H9 (cell line): Measurements from ENCODE around the gene PDE4A. TPM values are rescaled to one million over a fixed set of nuclear protein-coding genes. Genes with fewer than 3 reads are reported as not detected.
"Not testable (repeated sequence)": the region's sequence is repeated elsewhere in the genome, so short reads cannot be mapped to it uniquely, and the experiment has no call there.

Source experiments
- DNase-seq: peaks from one replicate; pipeline ENCODE4 v3.0.0-alpha.2; 2017
- H2AFZ ChIP-seq: one replicate; pipeline ENCODE4 v1.6.1; 2013; ENCODE audit warnings: mild to moderate bottlenecking, low read length, control low read depth, moderate library complexity
- H2AK5ac ChIP-seq: 2 replicates; pipeline ENCODE4 v1.6.1; 2013; ENCODE audit warnings: low read length, control low read depth, mixed read lengths; ENCODE audit not compliant: insufficient read length
- H2BK120ac ChIP-seq: one replicate; pipeline ENCODE4 v1.6.1; 2013; ENCODE audit warnings: low read depth, mild to moderate bottlenecking, low read length, control low read depth, inconsistent platforms; ENCODE audit not compliant: poor library complexity, severe bottlenecking
- H2BK12ac ChIP-seq: 2 replicates; pipeline ENCODE4 v1.6.1; 2013; ENCODE audit warnings: low read length, control low read depth, mixed read lengths, low read depth; ENCODE audit not compliant: insufficient read length
- H2BK15ac ChIP-seq: 2 replicates; pipeline ENCODE4 v1.6.1; 2013; ENCODE audit warnings: low read depth, low read length, control low read depth
- H2BK20ac ChIP-seq: one replicate; pipeline ENCODE4 v1.6.1; 2013; ENCODE audit warnings: low read depth, mild to moderate bottlenecking, low read length, control low read depth, inconsistent platforms; ENCODE audit not compliant: poor library complexity, severe bottlenecking
- H2BK5ac ChIP-seq: 2 replicates; pipeline ENCODE4 v1.6.1; 2013; ENCODE audit warnings: low read length, control low read depth, mixed read lengths; ENCODE audit not compliant: insufficient read length
- H3K14ac ChIP-seq: 2 replicates; pipeline ENCODE4 v1.6.1; 2013; ENCODE audit warnings: low read length, control low read depth; ENCODE audit not compliant: insufficient read depth
- H3K18ac ChIP-seq: 2 replicates; pipeline ENCODE4 v1.6.1; 2013; ENCODE audit warnings: low read depth, mild to moderate bottlenecking, mixed read lengths, low read length, control low read depth; ENCODE audit not compliant: insufficient read length
- H3K23ac ChIP-seq: 2 replicates; pipeline ENCODE4 v1.6.1; 2013; ENCODE audit warnings: low read length, control low read depth, mixed read lengths, low read depth; ENCODE audit not compliant: insufficient read length
- H3K23me2 ChIP-seq: 2 replicates; pipeline ENCODE4 v1.6.1; 2013; ENCODE audit warnings: low read depth, mild to moderate bottlenecking, mixed read lengths, low read length, control low read depth; ENCODE audit not compliant: insufficient read length, poor library complexity, severe bottlenecking
- H3K27ac ChIP-seq: 2 replicates; pipeline ENCODE4 v1.5.1; 2013; ENCODE audit warnings: low read length, control low read depth, mixed read lengths, low read depth; ENCODE audit not compliant: insufficient read length
- H3K27me3 ChIP-seq: 2 replicates; pipeline ENCODE4 v1.6.1; 2013; ENCODE audit warnings: low read length, control low read depth, inconsistent platforms; ENCODE audit not compliant: insufficient read depth
- H3K4ac ChIP-seq: 2 replicates; pipeline ENCODE4 v1.6.1; 2013; ENCODE audit warnings: low read depth, mild to moderate bottlenecking, control low read depth, inconsistent platforms, low read length, moderate library complexity
- H3K4me1 ChIP-seq: 2 replicates; pipeline ENCODE4 v1.6.1; 2013; ENCODE audit warnings: low read length, control low read depth, inconsistent platforms; ENCODE audit not compliant: insufficient read depth
- H3K4me2 ChIP-seq: 2 replicates; pipeline ENCODE4 v1.6.1; 2013; ENCODE audit warnings: low read length, control low read depth, mixed read lengths; ENCODE audit not compliant: insufficient read length, insufficient read depth
- H3K56ac ChIP-seq: 2 replicates; pipeline ENCODE4 v1.6.1; 2013; ENCODE audit warnings: low read depth, mild to moderate bottlenecking, mixed read lengths, low read length, control low read depth; ENCODE audit not compliant: insufficient read length
- H3K79me1 ChIP-seq: 2 replicates; pipeline ENCODE4 v1.6.1; 2013; ENCODE audit warnings: low read depth, mild to moderate bottlenecking, moderate library complexity, low read length, control low read depth, inconsistent platforms; ENCODE audit not compliant: insufficient read depth, poor library complexity, severe bottlenecking
- H3K79me2 ChIP-seq: 2 replicates; pipeline ENCODE4 v1.6.1; 2013; ENCODE audit warnings: low read length, control low read depth, inconsistent platforms; ENCODE audit not compliant: insufficient read depth
- H3K9ac ChIP-seq: 2 replicates; pipeline ENCODE4 v1.6.1; 2013; ENCODE audit warnings: low read length, control low read depth, mixed read lengths; ENCODE audit not compliant: insufficient read length; ENCODE audit errors: extremely low read depth
- H3K9me3 ChIP-seq: one replicate; pipeline ENCODE4 v1.6.1; 2013; ENCODE audit warnings: low read depth, low read length, inconsistent platforms; ENCODE audit not compliant: control insufficient read depth
- H3T11ph ChIP-seq: one replicate; pipeline ENCODE4 v1.6.1; 2013; ENCODE audit warnings: mild to moderate bottlenecking, low read length, control low read depth, inconsistent platforms
- H4K20me1 ChIP-seq: one replicate; pipeline ENCODE4 v1.6.1; 2013; ENCODE audit not compliant: control insufficient read depth, insufficient read length, insufficient read depth
- H4K5ac ChIP-seq: 2 replicates; pipeline ENCODE4 v1.6.1; 2013; ENCODE audit warnings: low read depth, mild to moderate bottlenecking, mixed read lengths, low read length, control low read depth; ENCODE audit not compliant: insufficient read length
- H4K8ac ChIP-seq: replicated peaks from 2 replicates; pipeline ENCODE4 v1.6.1; 2013; ENCODE audit warnings: low read length, control low read depth, mixed read lengths, low read depth; ENCODE audit not compliant: insufficient read length
- H4K91ac ChIP-seq: 2 replicates; pipeline ENCODE4 v1.6.1; 2013; ENCODE audit warnings: low read depth, mild to moderate bottlenecking, moderate library complexity, mixed read lengths, low read length, control low read depth; ENCODE audit not compliant: insufficient read length
- H3K27ac Mint-ChIP-seq, 3 experiments: 2 replicates in 2 of 3; 3 replicates in 1 of 3; pipeline ENCODE4 v1.8.0; 2020 to 2021; ENCODE audit warnings: mixed read lengths in 3 of 3, mild to moderate bottlenecking in 1 of 3, moderate library complexity in 1 of 3
- H3K27me3 Mint-ChIP-seq: 2 replicates; pipeline ENCODE4 v1.8.0; 2021; ENCODE audit warnings: low read depth, mild to moderate bottlenecking, moderate library complexity, mixed read lengths
- H3K36me3 Mint-ChIP-seq, 3 experiments: 2 replicates in 2 of 3; 3 replicates in 1 of 3; pipeline ENCODE4 v1.8.0; 2020 to 2021; ENCODE audit warnings: low read depth in 3 of 3, mixed read lengths in 3 of 3; ENCODE audit not compliant: insufficient read depth in 1 of 3
- H3K4me1 Mint-ChIP-seq, 2 experiments: 2 replicates each; pipeline ENCODE4 v1.8.0; 2020; ENCODE audit warnings: mixed read lengths in 2 of 2
- H3K4me3 Mint-ChIP-seq, 2 experiments: 2 replicates in 1 of 2; 3 replicates in 1 of 2; pipeline ENCODE4 v1.8.0; 2020 to 2021; ENCODE audit warnings: mild to moderate bottlenecking in 2 of 2, mixed read lengths in 2 of 2, moderate library complexity in 1 of 2
- H3K9me3 Mint-ChIP-seq, 2 experiments: 2 replicates in 1 of 2; 3 replicates in 1 of 2; pipeline ENCODE4 v1.8.0; 2020; ENCODE audit warnings: mild to moderate bottlenecking in 2 of 2, mixed read lengths in 2 of 2, moderate library complexity in 1 of 2
- WGBS: extraction: QIAGEN DNeasy Blood & Tissue Kit; methylation state at CpG from one replicate; pipeline ENCODE4 v1.1.7; 2013; ENCODE audit warnings: missing lambda C conversion rate, low lambda C conversion rate, mixed read lengths; ENCODE audit not compliant: insufficient read length; ENCODE audit errors: extremely low coverage; 5-methylcytosine and 5-hydroxymethylcytosine counted together
- total RNA-seq: library from RNA; stranded (reverse); gene quantifications from 2 replicates; pipeline ENCODE4 v1.2.1, GENCODE V29; 2021
- TF ChIP-seq, protein P1 (sequence below): fragments of 200-600 bp; sonication (generic); conservative IDR thresholded peaks from 3 replicates; pipeline ENCODE4 v1.8.0; 2021; ENCODE audit warnings: antibody characterized with exemption, mild to moderate bottlenecking

Gene PDE4A
- total RNA-seq, 1 experiment from 2014 or later = 8.5 TPM

DNA sequence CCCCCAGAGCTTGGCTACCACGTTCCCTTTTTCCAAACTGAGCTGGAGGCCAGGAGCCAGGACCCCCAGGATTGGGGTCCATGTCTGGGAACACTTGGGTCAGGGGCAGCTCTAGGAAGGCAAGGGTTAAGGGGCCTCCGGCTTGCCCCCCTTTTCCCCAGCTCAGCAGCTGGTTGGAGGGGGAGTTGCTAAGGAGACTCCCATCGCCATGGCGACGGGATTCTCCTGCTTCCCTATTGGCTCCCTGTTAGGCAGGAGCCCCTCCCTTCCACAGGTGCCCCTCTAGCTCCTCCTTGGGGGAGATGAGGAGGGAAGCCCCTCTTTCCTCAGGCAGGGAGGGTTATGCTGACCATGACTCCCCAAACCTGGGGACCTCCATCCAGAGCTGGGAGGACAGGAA lies 33.9 kb downstream of the PDE4A start:
- Mint-ChIP-seq H3K4me3 (no peak overlapping the region; a peak in 2 of 5 replicates), H3K27me3 (peaks cover 8% of the 10 kb centered on the region), H3K36me3 (no peaks in the 10 kb centered on the region), H3K9me3 (no peaks in the 10 kb centered on the region), H3K4me1 (peaks cover 9 to 37% of the 10 kb centered on the region in 2 experiments), H3K27ac (no peak overlapping the region)
- H3K23ac ChIP-seq = no peak overlapping the region
- H3K56ac ChIP-seq = no peak overlapping the region
- H3K4me2 ChIP-seq = no peak overlapping the region
- no peak overlapping the region for H2BK120ac ChIP-seq
- H2BK12ac ChIP-seq = no peak overlapping the region
- H3T11ph ChIP-seq = no peak overlapping the region
- H4K20me1 ChIP-seq = no peaks in the 10 kb centered on the region
- no peak overlapping the region for H4K5ac ChIP-seq
- no peaks in the 10 kb centered on the region for H3K23me2 ChIP-seq
- H3K4ac ChIP-seq = no peak overlapping the region
- no peak overlapping the region for H2BK5ac ChIP-seq
- no peaks in the 10 kb centered on the region for H3K9me3 ChIP-seq
- no peak overlapping the region for H2AK5ac ChIP-seq
- no peak overlapping the region for H2AFZ ChIP-seq
- no peaks in the 10 kb centered on the region for H3K27me3 ChIP-seq
- H4K91ac ChIP-seq = no peak overlapping the region
- no CpG with 5 or more reads among the region's 5 CpGs for WGBS
- no peaks in the 10 kb centered on the region for H3K4me1 ChIP-seq
- peak; percentile 80 for DNase-seq
- TF ChIP-seq, protein P1, sequence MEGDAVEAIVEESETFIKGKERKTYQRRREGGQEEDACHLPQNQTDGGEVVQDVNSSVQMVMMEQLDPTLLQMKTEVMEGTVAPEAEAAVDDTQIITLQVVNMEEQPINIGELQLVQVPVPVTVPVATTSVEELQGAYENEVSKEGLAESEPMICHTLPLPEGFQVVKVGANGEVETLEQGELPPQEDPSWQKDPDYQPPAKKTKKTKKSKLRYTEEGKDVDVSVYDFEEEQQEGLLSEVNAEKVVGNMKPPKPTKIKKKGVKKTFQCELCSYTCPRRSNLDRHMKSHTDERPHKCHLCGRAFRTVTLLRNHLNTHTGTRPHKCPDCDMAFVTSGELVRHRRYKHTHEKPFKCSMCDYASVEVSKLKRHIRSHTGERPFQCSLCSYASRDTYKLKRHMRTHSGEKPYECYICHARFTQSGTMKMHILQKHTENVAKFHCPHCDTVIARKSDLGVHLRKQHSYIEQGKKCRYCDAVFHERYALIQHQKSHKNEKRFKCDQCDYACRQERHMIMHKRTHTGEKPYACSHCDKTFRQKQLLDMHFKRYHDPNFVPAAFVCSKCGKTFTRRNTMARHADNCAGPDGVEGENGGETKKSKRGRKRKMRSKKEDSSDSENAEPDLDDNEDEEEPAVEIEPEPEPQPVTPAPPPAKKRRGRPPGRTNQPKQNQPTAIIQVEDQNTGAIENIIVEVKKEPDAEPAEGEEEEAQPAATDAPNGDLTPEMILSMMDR = no peak
- H3K79me2 ChIP-seq = no peaks in the 10 kb centered on the region
- no peak overlapping the region for H3K27ac ChIP-seq
- no peak overlapping the region for H2BK20ac ChIP-seq
- no peaks in the 10 kb centered on the region for H3K79me1 ChIP-seq
- H3K14ac ChIP-seq = no peak overlapping the region; the same call in 1 of the 2 replicates
- peak overlapping the region; percentile 21 for H3K18ac ChIP-seq
- no peak overlapping the region for H4K8ac ChIP-seq
- no peak overlapping the region for H2BK15ac ChIP-seq
- H3K9ac ChIP-seq = no peak overlapping the region

DNA sequence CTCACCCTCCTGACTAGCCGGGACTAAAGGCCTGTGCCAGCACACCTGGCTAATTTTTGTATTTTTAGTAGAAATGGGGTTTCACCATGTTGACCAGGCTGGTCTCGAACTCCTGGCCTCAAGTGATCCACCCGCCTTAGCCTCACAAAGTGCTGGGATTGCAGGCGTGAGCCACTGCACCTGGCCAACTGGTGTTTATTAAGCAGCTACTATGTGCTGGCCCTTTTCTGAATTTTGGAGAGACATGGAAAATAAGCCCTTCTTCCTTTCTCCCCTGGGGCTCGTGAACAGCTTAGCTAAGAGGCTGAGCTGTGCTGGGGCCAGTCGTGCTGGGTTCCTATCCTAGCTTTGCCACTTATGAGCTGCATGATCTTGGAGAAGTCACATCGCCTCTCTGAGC lies 38.4 kb downstream of the PDE4A start:
- not testable (repeated sequence) for H3K18ac ChIP-seq, H2BK5ac ChIP-seq, H4K20me1 ChIP-seq, H3K79me2 ChIP-seq, H3K4ac ChIP-seq, H3T11ph ChIP-seq, DNase-seq, H3K79me1 ChIP-seq, H3K56ac ChIP-seq, H3K27ac ChIP-seq, H3K36me3 Mint-ChIP-seq, H2BK12ac ChIP-seq, H4K91ac ChIP-seq, H4K5ac ChIP-seq, H2BK15ac ChIP-seq, H3K9ac ChIP-seq, H3K27ac Mint-ChIP-seq, H3K9me3 Mint-ChIP-seq, H3K9me3 ChIP-seq, H3K23me2 ChIP-seq, H3K14ac ChIP-seq, H3K4me3 Mint-ChIP-seq, H3K27me3 ChIP-seq, H2AFZ ChIP-seq, H3K23ac ChIP-seq, H2AK5ac ChIP-seq, H2BK120ac ChIP-seq, H4K8ac ChIP-seq, H3K4me1 ChIP-seq, H3K4me2 ChIP-seq, H2BK20ac ChIP-seq
- no CpG with 5 or more reads among the region's 7 CpGs for WGBS
- H3K4me1 Mint-ChIP-seq = peaks cover 6 to 22% of the 10 kb centered on the region in 2 experiments; a peak in 3 of 4 replicates
- peaks cover 16% of the 10 kb centered on the region for H3K27me3 Mint-ChIP-seq
